ENCODE data around the gene BEAN1. TPM values are rescaled to one million over a fixed set of nuclear protein-coding genes. Genes with fewer than 3 reads are reported as not detected.

BEAN1 gene
- total and polyA plus RNA-seq, 9 of the 15 experiments (the other 6 are each of a cell fraction or from before 2014, with no cell fraction given): not detected

- TF ChIP-seq CHD7 (IDR thresholded peaks at IDR 0.05; ENCODE audit: low read depth, low read length): no peak
- peak in 1 of 3 experiments; percentile 6; a peak in 1 of 6 replicates for TF ChIP-seq CTCF (IDR thresholded peaks at IDR 0.05 in 2 of 3, conservative IDR thresholded peaks at IDR 0.05 in 1 of 3; ENCODE audit: insufficient read depth in 2 of 3, low read depth in 1 of 3, low read length in 3 of 3)
- TF ChIP-seq ZFX (CRISPR knock-in tag; IDR thresholded peaks at IDR 0.05): no peak
Measured at GRCh38 chr16:66381585-66382170, 45.4 kb upstream of the BEAN1 start (continued).

Measured in K562 (cell line).